HepG2 (cell line): ENCODE data around the gene MRPS11. TPM values are rescaled to one million over a fixed set of nuclear protein-coding genes. Genes with fewer than 3 reads are reported as not detected.

ENCODE experiments used
- BCLAF1 ChIP-seq: fragments of 450-650 bp; IDR thresholded peaks from 2 replicates; pipeline ENCODE4 v1.6.1; 2017; ENCODE audit warnings: mild to moderate bottlenecking
- BRCA1 ChIP-seq: sonication (generic); formaldehyde crosslinking; IDR thresholded peaks from 2 replicates; pipeline ENCODE4 v1.4.0; 2020; ENCODE audit warnings: missing genetic modification reagents
- CCAR2 ChIP-seq: fragments of 200-400 bp; formaldehyde crosslinking; optimal IDR thresholded peaks from 2 replicates; pipeline ENCODE3; 2018; ENCODE audit warnings: low read depth, mild to moderate bottlenecking, low read length, moderate library complexity
- CEBPB ChIP-seq: IDR thresholded peaks from 2 replicates; pipeline ENCODE4 v1.6.1; 2011; ENCODE audit warnings: low read depth, low read length, improper control_type of control experiment, borderline replicate concordance
- CREB1 ChIP-seq, 2 experiments: fragments of 450-650 bp in 1 of 2; IDR thresholded peaks; 2 replicates each; pipeline ENCODE4 v1.6.1; 2016 to 2017; ENCODE audit warnings: control low read depth in 1 of 2, mild to moderate bottlenecking in 1 of 2, missing compliant biosample characterization in 1 of 2, missing genetic modification characterization in 1 of 2
- DR1 ChIP-seq: sonication (generic); formaldehyde crosslinking; IDR thresholded peaks from 2 replicates; pipeline ENCODE4 v1.8.0; 2021; ENCODE audit warnings: mild to moderate bottlenecking, missing genetic modification reagents, inconsistent platforms
- E2F1 ChIP-seq: sonication (generic); formaldehyde crosslinking; IDR thresholded peaks from 2 replicates; pipeline ENCODE4 v1.5.0; 2020; ENCODE audit warnings: missing genetic modification reagents
- HNF4G ChIP-seq, 2 experiments: sonication (generic) in 1 of 2; formaldehyde crosslinking in 1 of 2; IDR thresholded peaks; 2 replicates each; pipeline versions ENCODE4 v1.4.0 to v1.6.1; 2011 to 2020; ENCODE audit warnings: borderline replicate concordance in 2 of 2, low read depth in 2 of 2, mild to moderate bottlenecking in 2 of 2, low read length in 1 of 2, missing genetic modification reagents in 1 of 2, moderate library complexity in 1 of 2
- HNRNPK ChIP-seq: fragments of 200-400 bp; formaldehyde crosslinking; IDR thresholded peaks from 2 replicates; pipeline ENCODE4 v1.6.1; 2018; ENCODE audit warnings: low read length, low read depth, moderate library complexity, mild to moderate bottlenecking; ENCODE audit not compliant: poor library complexity, severe bottlenecking
- MAF1 ChIP-seq: sonication (generic); formaldehyde crosslinking; IDR thresholded peaks from 2 replicates; pipeline ENCODE4 v1.5.0; 2020; ENCODE audit warnings: missing genetic modification reagents, borderline replicate concordance
- NBN ChIP-seq: fragments of 450-650 bp; conservative IDR thresholded peaks from 2 replicates; pipeline ENCODE4 v1.6.1; 2017
- PREB ChIP-seq: sonication (generic); formaldehyde crosslinking; IDR thresholded peaks from 2 replicates; pipeline ENCODE4 v1.4.0; 2020; ENCODE audit warnings: missing genetic modification reagents
- RAD21 ChIP-seq: fragments of 450-650 bp; formaldehyde crosslinking; IDR thresholded peaks from 2 replicates; pipeline ENCODE4 v1.5.0; 2020; ENCODE audit warnings: mild to moderate bottlenecking
- TBL1XR1 ChIP-seq: fragments of 150-350 bp; IDR thresholded peaks from 2 replicates; pipeline ENCODE4 v1.6.1; 2014; ENCODE audit warnings: borderline replicate concordance, low read length; ENCODE audit not compliant: partially characterized antibody
- TCF7 ChIP-seq: sonication (generic); IDR thresholded peaks from 2 replicates; pipeline ENCODE4 v1.6.1; 2016; ENCODE audit warnings: antibody characterized with exemption, low read depth
- ZBTB8A ChIP-seq: sonication (generic); formaldehyde crosslinking; IDR thresholded peaks from 2 replicates; pipeline ENCODE4 v1.4.0; 2020; ENCODE audit warnings: mild to moderate bottlenecking, low read depth, missing genetic modification reagents, borderline replicate concordance
- ZNF136 ChIP-seq: sonication (generic); formaldehyde crosslinking; IDR thresholded peaks from 2 replicates; pipeline ENCODE4 v1.8.1; 2022; ENCODE audit warnings: low read depth, mild to moderate bottlenecking, moderate library complexity, missing genetic modification reagents
- ZNF281 ChIP-seq: sonication (generic); formaldehyde crosslinking; IDR thresholded peaks from 2 replicates; pipeline ENCODE4 v1.4.0; 2020; ENCODE audit warnings: missing genetic modification reagents, borderline replicate concordance
- ZNF672 ChIP-seq: sonication (generic); formaldehyde crosslinking; IDR thresholded peaks from 2 replicates; pipeline ENCODE4 v1.8.1; 2022; ENCODE audit warnings: missing genetic modification reagents
- ZNF768 ChIP-seq: sonication (generic); formaldehyde crosslinking; IDR thresholded peaks from 2 replicates; pipeline ENCODE4 v1.4.0; 2020; ENCODE audit warnings: missing genetic modification reagents
- ZNF780A ChIP-seq: sonication (generic); formaldehyde crosslinking; IDR thresholded peaks from 2 replicates; pipeline ENCODE4 v1.8.0; 2022; ENCODE audit warnings: mild to moderate bottlenecking, missing genetic modification reagents, moderate library complexity
- ZSCAN29 ChIP-seq: sonication (generic); formaldehyde crosslinking; conservative IDR thresholded peaks from 2 replicates; pipeline ENCODE4 v1.4.0; 2020; ENCODE audit warnings: mild to moderate bottlenecking, missing genetic modification reagents
- polyA plus RNA-seq, 8 experiments: library from polyadenylated mRNA; depleted of rRNA in 3 of 8; stranded (reverse) in 7 of 8; unstranded in 1 of 8; fragments of >200 nt; fragmentation: Illumina TruSeq in 4 of 8; extraction: Trizol in 4 of 8; gene quantifications; 2 replicates each; pipeline versions ENCODE4 v1.2.1 to v1.2.3, GENCODE V29; 2011 to 2016; ENCODE audit warnings: low read depth in 4 of 8, missing spikeins in 1 of 8, mixed read lengths in 1 of 8; ENCODE audit not compliant: insufficient read depth in 1 of 8
- total RNA-seq, 5 experiments: library from RNA; depleted of rRNA; stranded (reverse); fragments of >200 nt; fragmentation: Illumina TruSeq; extraction: Trizol; gene quantifications; 2 replicates each; pipeline ENCODE4 v1.2.3, GENCODE V29; 2016; ENCODE audit warnings: low read depth in 1 of 5

MRPS11 gene
- total and polyA plus RNA-seq, 2 of the 13 experiments (the other 11 are each of a cell fraction or from before 2014, with no cell fraction given), result 50.1 to 72.7 TPM

- no peak for TF ChIP-seq BCLAF1
- no peak for TF ChIP-seq E2F1 (CRISPR knock-in tag)
- no peak for TF ChIP-seq BRCA1 (CRISPR knock-in tag)
- no peak for TF ChIP-seq ZNF281 (CRISPR knock-in tag)
- TF ChIP-seq ZBTB8A, result no peak
- no peak for TF ChIP-seq PREB
- no peak for TF ChIP-seq ZNF136 (CRISPR knock-in tag)
- TF ChIP-seq MAF1, result no peak
- TF ChIP-seq DR1, result no peak
- TF ChIP-seq ZNF672 (CRISPR knock-in tag), result no peak
- no peak for TF ChIP-seq ZSCAN29
- TF ChIP-seq ZNF780A, result no peak
- TF ChIP-seq RAD21, result no peak
- TF ChIP-seq TBL1XR1, result peak; percentile 59
- TF ChIP-seq CCAR2, result no peak
- peak; percentile 85 for TF ChIP-seq TCF7
- peak; percentile 92 for TF ChIP-seq HNF4G (IDR thresholded peaks at IDR 0.05; ENCODE audit: borderline replicate concordance, low read depth, low read length)
- TF ChIP-seq HNF4G (CRISPR knock-in tag; IDR thresholded peaks at IDR 0.05; ENCODE audit: borderline replicate concordance, low read depth), result peak; percentile 64; the same call in 1 of the 2 replicates
- peak; percentile 97 for TF ChIP-seq CEBPB
- no peak for TF ChIP-seq CREB1 (IDR thresholded peaks at IDR 0.05)
- TF ChIP-seq CREB1 (CRISPR knock-in tag; IDR thresholded peaks at IDR 0.05), result peak; percentile 56
- TF ChIP-seq ZNF768 (CRISPR knock-in tag), result no peak
- TF ChIP-seq HNRNPK, result no peak
- TF ChIP-seq NBN, result no peak
These were observed 1.8 kb upstream of the MRPS11 start (continued) for GRCh38 chr15:88465633-88466224.
